HG03457 (cell line): Measurements from ENCODE around the gene SIGLEC8.
"Not testable (repeated sequence)": the region's sequence is repeated elsewhere in the genome, so short reads cannot be mapped to it uniquely, and the experiment has no call there.

ENCODE experiments used
- ATAC-seq: cut with Tn5 transposase; IDR thresholded peaks from one replicate; pipeline ENCODE4 v1.9.1; 2021; ENCODE audit warnings: moderate number of reproducible peaks; ENCODE audit not compliant: unreplicated experiment

SIGLEC8 gene

GRCh38 chr19:51458051-51458645 lies at the start of gene SIGLEC8:
TSS of gene SIGLEC8 (minus strand) at chr19:51458454. CDS start at chr19:51458387, 67 bp downstream.
- ATAC-seq: no peak

DNA sequence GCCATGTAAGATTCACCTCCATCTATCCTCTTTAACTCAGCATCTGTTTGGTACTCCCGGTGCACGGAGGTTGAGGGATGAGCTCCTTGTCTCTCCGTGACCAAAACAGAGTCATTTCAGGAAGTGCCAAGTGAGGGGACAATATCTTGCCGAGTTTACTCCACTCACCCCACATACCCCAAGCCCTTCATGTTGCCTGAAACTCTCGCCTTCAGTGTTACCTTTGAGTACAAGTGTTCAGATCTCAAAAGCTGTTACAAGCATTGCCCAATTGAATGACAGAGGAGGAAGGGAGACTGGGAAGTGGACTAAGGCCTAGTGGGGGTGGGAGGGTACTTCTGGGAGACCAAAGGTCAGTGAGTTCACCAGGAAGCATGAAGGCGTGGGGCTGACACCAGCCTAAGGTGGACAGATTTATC lies 49.4 kb upstream of the SIGLEC8 start:
- no peak for ATAC-seq

DNA sequence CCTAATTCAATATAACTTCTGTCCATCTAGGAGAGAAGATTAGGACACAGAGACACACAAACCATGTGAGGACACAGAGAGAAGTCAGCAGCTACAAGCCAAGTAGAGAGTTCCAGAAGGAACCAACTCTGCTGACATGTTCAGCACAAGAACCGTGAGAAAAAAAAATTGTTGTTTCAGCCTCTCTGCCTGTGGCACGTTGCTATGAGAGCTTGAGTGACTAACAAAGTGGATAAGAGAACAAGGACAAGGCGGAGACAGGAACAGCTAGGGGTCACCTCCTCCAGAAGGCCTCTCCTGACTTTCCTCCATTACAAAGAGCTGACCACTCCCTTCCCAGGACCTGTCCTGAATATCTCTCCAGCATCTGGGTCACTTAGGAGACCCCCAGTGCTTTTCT lies 48.9 kb upstream of the SIGLEC8 start:
- ATAC-seq: no peak

GRCh38 chr19:51505904-51506303 lies 47.6 kb upstream of the SIGLEC8 start:
- ATAC-seq: no peak

DNA sequence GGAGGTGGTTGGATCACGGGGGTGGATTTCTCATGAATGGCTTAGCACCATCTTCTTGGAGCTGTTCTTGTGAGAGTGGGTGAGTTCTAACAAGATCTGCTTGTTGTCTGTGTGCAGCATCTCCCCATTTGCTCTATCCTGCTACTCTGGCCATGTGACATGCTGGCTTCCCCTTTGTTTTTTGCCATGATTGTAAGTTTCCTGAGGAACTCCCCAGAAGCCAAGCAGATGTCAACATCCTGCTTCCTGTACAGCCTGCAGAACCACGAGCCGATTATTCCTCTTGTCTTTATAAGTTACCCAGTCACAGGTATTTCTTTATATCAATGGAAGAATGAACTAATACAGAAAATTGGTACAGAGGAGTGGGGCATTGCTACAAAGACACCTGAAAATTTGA lies 45.6 kb upstream of the SIGLEC8 start:
- no peak for ATAC-seq

DNA sequence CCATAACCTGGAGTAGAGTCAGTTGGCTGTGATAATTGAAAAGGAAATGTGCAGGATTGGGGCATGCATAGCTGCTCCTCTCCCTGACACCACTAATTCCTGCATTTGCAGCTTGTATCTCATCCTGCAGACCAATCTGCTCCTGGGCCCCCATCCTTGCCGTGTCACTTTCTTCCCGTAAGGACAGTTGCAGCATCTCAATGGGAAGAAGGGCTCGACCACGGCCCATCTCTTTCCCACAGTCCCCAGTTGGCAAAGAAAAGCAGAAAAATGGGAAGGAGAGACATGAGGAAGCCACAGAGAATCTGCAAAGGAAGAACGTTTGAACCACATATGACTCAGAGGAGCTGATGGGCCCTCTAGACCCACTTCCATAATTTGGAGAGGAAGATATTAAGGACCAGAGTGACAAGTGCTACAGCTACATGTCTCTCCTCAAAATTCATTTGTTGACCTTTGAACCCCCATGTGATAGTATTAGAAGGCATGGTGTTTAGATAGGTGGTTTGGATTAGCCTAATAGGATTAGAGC lies 45.1 kb upstream of the SIGLEC8 start:
- ATAC-seq: no peak

GRCh38 chr19:51501594-51502263 lies 43.5 kb upstream of the SIGLEC8 start, which contains the start of gene SIGLEC12:
TSS of gene SIGLEC12 (minus strand) at chr19:51501800. CDS start at chr19:51501733, 67 bp downstream.
- no peak for ATAC-seq

DNA sequence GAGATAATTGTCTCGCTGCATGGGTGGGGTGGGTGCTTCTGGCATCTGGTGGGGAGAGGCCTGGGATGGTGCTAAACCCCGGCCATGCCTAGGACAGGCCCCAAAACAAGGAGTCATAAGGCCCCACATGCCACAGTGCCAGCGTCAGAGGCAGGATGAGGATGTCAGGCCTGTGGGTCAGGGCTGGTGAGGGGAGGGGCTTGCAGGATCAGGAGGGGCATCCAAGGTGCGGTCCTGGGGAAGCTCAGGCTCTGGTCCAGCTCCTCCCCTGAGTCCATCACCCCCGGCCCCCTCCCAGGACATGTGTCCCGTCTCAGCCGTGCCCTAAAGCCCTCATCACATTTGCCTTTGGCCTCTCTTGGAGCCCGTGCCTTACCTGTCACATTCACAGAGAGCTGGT lies 42.7 kb upstream of the SIGLEC8 start:
- ATAC-seq: not testable (repeated sequence)

GRCh38 chr19:51497666-51498065 lies 39.4 kb upstream of the SIGLEC8 start:
- no peak for ATAC-seq

DNA sequence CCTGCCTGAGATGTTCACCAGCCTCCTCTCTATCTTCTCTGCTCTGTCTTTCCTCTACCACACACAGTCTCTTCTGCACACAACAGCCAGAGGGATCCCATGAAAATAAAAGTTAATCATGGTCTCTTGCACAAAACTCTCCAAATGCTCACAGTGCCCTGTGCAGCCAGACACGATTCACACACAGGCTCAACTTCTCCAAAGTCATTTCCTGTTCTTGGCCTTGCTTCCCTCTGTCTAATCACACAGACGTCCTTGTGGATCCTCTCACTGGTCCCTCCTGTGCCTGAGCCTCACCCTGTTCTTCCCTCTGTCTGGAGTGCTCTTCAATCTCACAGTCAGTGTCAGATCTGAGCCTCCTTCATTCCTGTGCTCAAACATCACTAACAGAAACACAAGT lies 35.5 kb upstream of the SIGLEC8 start:
- no peak for ATAC-seq

DNA sequence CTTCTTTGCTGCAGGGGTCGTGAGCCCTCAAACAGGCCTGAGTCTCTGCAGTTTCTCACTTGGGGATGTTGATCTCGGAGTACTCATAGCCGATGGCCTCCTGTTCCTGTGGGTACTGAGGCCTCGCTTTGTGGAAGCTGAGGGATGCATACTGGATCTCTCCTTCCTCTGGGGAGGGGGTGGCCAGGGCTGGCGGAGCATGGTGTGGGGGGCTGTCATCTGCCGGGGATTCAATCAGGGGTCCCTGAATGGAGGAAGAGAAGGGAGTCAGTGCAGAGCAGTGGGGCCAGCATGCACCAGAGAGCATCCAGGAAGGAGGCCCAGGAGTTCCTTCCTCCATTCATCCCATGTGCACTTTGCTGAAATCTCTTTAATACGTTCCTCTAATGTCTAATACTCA lies 33.3 kb upstream of the SIGLEC8 start:
- no peak for ATAC-seq

- no peak for ATAC-seq
Measured at GRCh38 chr19:51490676-51491075, 32.4 kb upstream of the SIGLEC8 start.

GRCh38 chr19:51489113-51489512 lies 30.9 kb upstream of the SIGLEC8 start:
- no peak for ATAC-seq

GRCh38 chr19:51488491-51488890 lies 30.2 kb upstream of the SIGLEC8 start:
- ATAC-seq: no peak

GRCh38 chr19:51485960-51486660 lies 27.9 kb upstream of the SIGLEC8 start:
- ATAC-seq: no peak

- no peak for ATAC-seq
Measured at GRCh38 chr19:51480590-51480989, 22.3 kb upstream of the SIGLEC8 start.

- ATAC-seq: no peak
Measured at GRCh38 chr19:51479531-51480331, 21.5 kb upstream of the SIGLEC8 start.

- no peak for ATAC-seq
Measured at GRCh38 chr19:51478381-51479234, 20.4 kb upstream of the SIGLEC8 start, which contains the start of gene CEACAM18. TSS of gene CEACAM18 (plus strand) at chr19:51478539.

GRCh38 chr19:51477344-51477743 lies 19.1 kb upstream of the SIGLEC8 start:
- no peak for ATAC-seq

DNA sequence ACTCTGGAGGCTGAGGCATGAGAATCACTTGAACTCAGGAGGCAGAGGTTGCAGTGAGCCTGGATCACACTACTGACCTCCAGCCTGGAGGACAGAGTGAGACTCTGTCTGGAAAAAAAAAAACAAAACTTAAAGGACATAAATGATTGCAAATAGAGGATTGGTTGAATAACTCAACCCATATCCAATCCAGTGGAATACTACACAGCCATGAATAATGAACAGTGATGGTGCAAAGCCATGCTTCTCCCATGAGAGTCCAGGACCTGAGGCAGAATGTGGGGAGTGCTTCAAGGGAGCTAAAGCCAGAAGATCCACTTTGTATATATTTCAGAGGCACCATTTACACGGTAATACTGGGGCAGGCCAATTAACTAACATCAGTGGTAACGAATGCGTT lies 17.9 kb upstream of the SIGLEC8 start:
- ATAC-seq: no peak
